Astrocyte (in vitro differentiated cells and primary cell): ENCODE results near the gene EFCAB9. TPM values are rescaled to one million over a fixed set of nuclear protein-coding genes. Genes with fewer than 3 reads are reported as not detected.

Experiments
- DNase-seq: peaks from one replicate; pipeline ENCODE4 v3.0.0-alpha.2; 2010; ENCODE audit warnings: low read depth
- FAIRE-seq: peaks from 2 replicates; lab custom pipeline; 2011; peaks lifted over from hg19 to GRCh38; lab: Jason Lieb, UNC
- H2AFZ ChIP-seq: 2 replicates; pipeline ENCODE4 v1.6.0; 2012; ENCODE audit warnings: low read depth, low read length, inconsistent platforms
- H3K27ac ChIP-seq: 2 replicates; pipeline ENCODE4 v1.5.1; 2011; ENCODE audit warnings: low read depth, low read length, inconsistent platforms
- H3K27me3 ChIP-seq: 2 replicates; pipeline ENCODE4 v1.6.0; 2011; ENCODE audit warnings: low read length, inconsistent platforms; ENCODE audit not compliant: insufficient read depth
- H3K36me3 ChIP-seq: 2 replicates; pipeline ENCODE4 v1.5.1; 2011; ENCODE audit warnings: low read length, inconsistent platforms; ENCODE audit not compliant: insufficient read depth
- H3K4me1 ChIP-seq: 2 replicates; pipeline ENCODE4 v1.5.1; 2011; ENCODE audit warnings: low read length, inconsistent platforms; ENCODE audit not compliant: insufficient read depth
- H3K4me2 ChIP-seq: 2 replicates; pipeline ENCODE4 v1.6.0; 2012; ENCODE audit warnings: low read length, inconsistent platforms
- H3K4me3 ChIP-seq: 2 replicates; pipeline ENCODE4 v1.5.1; 2011; ENCODE audit warnings: low read depth, mild to moderate bottlenecking, low read length, inconsistent platforms; ENCODE audit not compliant: insufficient read depth
- H3K79me2 ChIP-seq: 2 replicates; pipeline ENCODE4 v1.6.0; 2012; ENCODE audit warnings: mild to moderate bottlenecking, low read length, inconsistent platforms; ENCODE audit not compliant: insufficient read depth
- H3K9ac ChIP-seq: 2 replicates; pipeline ENCODE4 v1.6.0; 2012; ENCODE audit warnings: mild to moderate bottlenecking, low read length, inconsistent platforms
- H3K9me3 ChIP-seq: 2 replicates; pipeline ENCODE4 v1.5.1; 2012; ENCODE audit warnings: low read depth, mild to moderate bottlenecking, low read length, inconsistent platforms; ENCODE audit not compliant: insufficient read depth
- H4K20me1 ChIP-seq: 2 replicates; pipeline ENCODE4 v1.6.0; 2012; ENCODE audit warnings: low read length, inconsistent platforms; ENCODE audit not compliant: insufficient read depth
- H3K27ac Mint-ChIP-seq: one replicate; pipeline ENCODE4 v1.8.0; 2021; ENCODE audit warnings: mild to moderate bottlenecking, mixed read lengths; ENCODE audit not compliant: unreplicated experiment
- H3K27me3 Mint-ChIP-seq: one replicate; pipeline ENCODE4 v1.8.0; 2021; ENCODE audit warnings: low read depth, mixed read lengths; ENCODE audit not compliant: unreplicated experiment
- H3K36me3 Mint-ChIP-seq: one replicate; pipeline ENCODE4 v1.8.0; 2021; ENCODE audit warnings: low read depth, mixed read lengths; ENCODE audit not compliant: unreplicated experiment
- H3K4me1 Mint-ChIP-seq: one replicate; pipeline ENCODE4 v1.8.0; 2021; ENCODE audit warnings: low read depth, mixed read lengths; ENCODE audit not compliant: unreplicated experiment
- H3K4me3 Mint-ChIP-seq: one replicate; pipeline ENCODE4 v1.8.0; 2021; ENCODE audit warnings: mild to moderate bottlenecking, moderate library complexity, mixed read lengths; ENCODE audit not compliant: unreplicated experiment
- H3K9me3 Mint-ChIP-seq: one replicate; pipeline ENCODE4 v1.8.0; 2021; ENCODE audit warnings: mild to moderate bottlenecking, mixed read lengths; ENCODE audit not compliant: unreplicated experiment
- CTCF ChIP-seq: IDR thresholded peaks from 2 replicates; pipeline ENCODE4 v1.5.1; 2011; ENCODE audit warnings: low read depth, mild to moderate bottlenecking, inconsistent platforms, low read length, moderate library complexity; ENCODE audit not compliant: insufficient read depth
- EZH2 ChIP-seq: IDR thresholded peaks from 2 replicates; pipeline ENCODE4 v1.6.1; 2012; ENCODE audit warnings: mild to moderate bottlenecking, low read length, inconsistent platforms; ENCODE audit not compliant: insufficient read depth
- total RNA-seq: library from RNA; stranded (reverse); gene quantifications from 2 replicates; pipeline ENCODE4 v1.2.1, GENCODE V29; 2021

Gene EFCAB9
- total RNA-seq, 1 donor from 2014 or later: not detected

GRCh38 chr5:172245046-172245445 is 51.1 kb downstream of the EFCAB9 start:
- no peak overlapping the region for H3K4me2 ChIP-seq
- H3K36me3 ChIP-seq: peaks cover 3% of the 10 kb centered on the region
- no peak overlapping the region for H2AFZ ChIP-seq
- DNase-seq: no peak
- no peak overlapping the region for H3K27ac Mint-ChIP-seq
- H3K27ac ChIP-seq: no peak overlapping the region
- H4K20me1 ChIP-seq: peaks cover 77% of the 10 kb centered on the region
- H3K4me3 Mint-ChIP-seq: no peak overlapping the region
- H3K79me2 ChIP-seq: peaks cover 85% of the 10 kb centered on the region
- no peaks in the 10 kb centered on the region for H3K9me3 ChIP-seq
- peaks cover 3% of the 10 kb centered on the region for H3K4me1 Mint-ChIP-seq
- peaks cover 2% of the 10 kb centered on the region for H3K9me3 Mint-ChIP-seq
- H3K36me3 Mint-ChIP-seq: peaks cover 12% of the 10 kb centered on the region
- TF ChIP-seq EZH2 (no peak), CTCF (no peak)
- H3K27me3 ChIP-seq: no peaks in the 10 kb centered on the region
- FAIRE-seq: no peak
- no peaks in the 10 kb centered on the region for H3K27me3 Mint-ChIP-seq
- no peaks in the 10 kb centered on the region for H3K4me1 ChIP-seq
- H3K9ac ChIP-seq: no peak overlapping the region
- no peak overlapping the region for H3K4me3 ChIP-seq

GRCh38 chr5:172245703-172246125 is 51.7 kb downstream of the EFCAB9 start:
- H3K27ac ChIP-seq: no peak overlapping the region
- Mint-ChIP-seq H3K36me3 (peaks cover 12% of the 10 kb centered on the region), H3K4me3 (no peak overlapping the region), H3K9me3 (peaks cover 2% of the 10 kb centered on the region), H3K27me3 (no peaks in the 10 kb centered on the region), H3K27ac (no peak overlapping the region), H3K4me1 (peaks cover 3% of the 10 kb centered on the region)
- H3K4me1 ChIP-seq: no peaks in the 10 kb centered on the region
- H3K79me2 ChIP-seq: peaks cover 85% of the 10 kb centered on the region
- H3K27me3 ChIP-seq: no peaks in the 10 kb centered on the region
- FAIRE-seq (no peak), DNase-seq (no peak)
- no peak overlapping the region for H2AFZ ChIP-seq
- no peaks in the 10 kb centered on the region for H3K9me3 ChIP-seq
- no peak overlapping the region for H3K4me3 ChIP-seq
- no peak overlapping the region for H3K4me2 ChIP-seq
- TF ChIP-seq CTCF (no peak), EZH2 (no peak)
- H3K36me3 ChIP-seq: peaks cover 3% of the 10 kb centered on the region
- H3K9ac ChIP-seq: no peak overlapping the region
- peaks cover 82% of the 10 kb centered on the region for H4K20me1 ChIP-seq

DNA sequence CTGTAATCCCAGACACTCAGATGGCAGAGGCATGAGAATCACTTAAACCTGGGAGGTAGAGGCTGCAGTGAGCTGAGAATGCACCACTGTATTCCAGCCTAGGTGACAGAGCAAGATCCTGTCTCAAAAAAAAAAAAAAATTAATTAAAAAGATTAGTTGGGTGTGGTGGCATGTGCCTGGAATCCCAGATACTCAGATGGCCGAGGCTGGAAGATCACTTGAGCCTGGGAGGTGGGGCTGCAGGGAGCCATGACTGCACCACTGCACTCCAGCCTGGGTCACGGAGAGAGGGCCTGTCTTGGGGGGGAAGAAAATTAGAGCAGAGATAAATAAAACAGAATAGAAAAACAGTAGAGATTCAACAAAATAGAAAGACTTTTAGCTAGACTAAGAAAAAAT is 54.7 kb downstream of the EFCAB9 start:
- no peaks in the 10 kb centered on the region for H3K4me1 ChIP-seq
- DNase-seq: no peak
- FAIRE-seq: no peak
- Mint-ChIP-seq H3K4me3 (no peak overlapping the region), H3K27ac (no peak overlapping the region), H3K27me3 (no peaks in the 10 kb centered on the region), H3K9me3 (peaks cover 2% of the 10 kb centered on the region), H3K4me1 (peaks cover 3% of the 10 kb centered on the region), H3K36me3 (peaks cover 24% of the 10 kb centered on the region)
- H3K27me3 ChIP-seq: no peaks in the 10 kb centered on the region
- H3K9ac ChIP-seq: no peak overlapping the region
- H4K20me1 ChIP-seq: peaks cover 82% of the 10 kb centered on the region
- H2AFZ ChIP-seq: no peak overlapping the region
- no peak overlapping the region for H3K27ac ChIP-seq
- H3K4me2 ChIP-seq: no peak overlapping the region
- H3K36me3 ChIP-seq: no peaks in the 10 kb centered on the region
- H3K79me2 ChIP-seq: peaks cover 78% of the 10 kb centered on the region
- H3K9me3 ChIP-seq: peaks cover 4% of the 10 kb centered on the region
- H3K4me3 ChIP-seq: no peak overlapping the region
- TF ChIP-seq CTCF (no peak), EZH2 (no peak)
